EH (cell line): ENCODE results near the gene SYNE3.
"Not testable (repeated sequence)": the region's sequence is repeated elsewhere in the genome, so short reads cannot be mapped to it uniquely, and the experiment has no call there.

Experiments used
- DNase-seq: peaks from one replicate; pipeline ENCODE4 v3.0.0-alpha.2; 2015; ENCODE audit warnings: low read depth

SYNE3 gene

DNA sequence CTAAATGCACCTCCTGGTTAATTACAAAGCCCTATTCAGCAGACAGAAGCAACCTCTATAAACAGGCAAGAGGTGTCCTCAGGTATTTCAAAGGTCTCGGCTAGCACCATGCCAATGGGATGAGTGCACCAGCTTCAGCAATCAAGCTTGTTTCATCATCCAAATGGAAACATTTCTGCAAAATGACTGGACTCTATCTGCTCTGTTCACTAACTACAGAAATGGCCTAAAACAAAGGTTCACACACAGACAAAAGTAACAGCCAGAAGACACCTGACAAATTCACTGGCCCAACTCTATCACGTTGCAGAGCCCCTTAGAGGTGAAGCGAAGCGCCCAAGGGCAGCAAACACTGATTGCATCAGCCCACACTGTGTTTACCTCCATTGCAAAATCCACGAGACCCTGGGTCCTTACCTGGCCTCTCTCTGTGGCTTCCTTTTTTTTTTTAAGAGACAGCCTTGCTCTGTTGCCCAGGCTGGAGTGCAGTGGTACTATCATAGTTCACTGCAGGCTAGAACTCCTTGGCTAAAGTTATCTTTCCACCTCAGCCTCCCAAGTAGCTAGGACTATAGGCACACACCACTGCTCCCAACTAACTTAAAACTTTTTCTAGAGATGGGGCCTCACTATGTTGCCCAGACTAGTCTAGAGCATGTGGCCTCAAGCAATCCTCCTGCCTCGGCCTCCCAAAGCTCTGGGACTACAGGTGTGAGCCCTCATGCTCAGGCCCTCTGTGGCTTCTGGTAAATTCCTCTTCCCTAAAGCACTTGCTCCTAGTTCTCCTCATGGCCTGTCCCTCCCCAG, 8.5 kb upstream of the SYNE3 start:
- DNase-seq, result peak; percentile 46

DNA sequence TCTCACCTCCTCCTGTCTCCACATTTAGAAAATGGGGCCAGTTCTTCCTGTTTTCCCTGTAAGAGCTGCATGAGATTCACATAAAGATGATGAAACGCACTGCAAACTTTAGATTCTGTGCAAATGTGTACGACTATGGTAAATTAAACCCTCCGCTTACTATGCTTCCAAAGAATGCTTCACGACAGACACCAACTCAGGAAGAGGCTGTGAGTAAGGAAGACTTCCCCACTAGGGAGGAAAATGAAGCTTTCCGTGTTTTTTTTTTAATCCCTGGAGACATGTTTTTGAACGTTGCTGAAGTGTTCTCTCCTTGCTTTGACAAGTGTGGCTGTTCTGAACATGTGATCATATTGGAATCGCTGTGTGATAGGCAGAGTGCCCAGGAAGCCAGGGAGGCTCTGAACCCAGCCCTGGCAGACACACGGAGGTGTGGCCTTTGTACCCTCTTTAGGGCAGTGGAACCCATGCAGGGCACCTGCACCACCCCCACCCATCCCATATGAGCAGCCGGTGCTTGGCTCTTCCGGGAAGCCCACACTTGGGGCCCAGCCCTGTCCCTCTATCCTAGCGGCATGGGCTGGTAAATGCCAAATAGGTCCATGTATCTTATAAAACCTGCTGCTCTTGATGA, 7.5 kb upstream of the SYNE3 start:
- peak; percentile 86 for DNase-seq

DNA sequence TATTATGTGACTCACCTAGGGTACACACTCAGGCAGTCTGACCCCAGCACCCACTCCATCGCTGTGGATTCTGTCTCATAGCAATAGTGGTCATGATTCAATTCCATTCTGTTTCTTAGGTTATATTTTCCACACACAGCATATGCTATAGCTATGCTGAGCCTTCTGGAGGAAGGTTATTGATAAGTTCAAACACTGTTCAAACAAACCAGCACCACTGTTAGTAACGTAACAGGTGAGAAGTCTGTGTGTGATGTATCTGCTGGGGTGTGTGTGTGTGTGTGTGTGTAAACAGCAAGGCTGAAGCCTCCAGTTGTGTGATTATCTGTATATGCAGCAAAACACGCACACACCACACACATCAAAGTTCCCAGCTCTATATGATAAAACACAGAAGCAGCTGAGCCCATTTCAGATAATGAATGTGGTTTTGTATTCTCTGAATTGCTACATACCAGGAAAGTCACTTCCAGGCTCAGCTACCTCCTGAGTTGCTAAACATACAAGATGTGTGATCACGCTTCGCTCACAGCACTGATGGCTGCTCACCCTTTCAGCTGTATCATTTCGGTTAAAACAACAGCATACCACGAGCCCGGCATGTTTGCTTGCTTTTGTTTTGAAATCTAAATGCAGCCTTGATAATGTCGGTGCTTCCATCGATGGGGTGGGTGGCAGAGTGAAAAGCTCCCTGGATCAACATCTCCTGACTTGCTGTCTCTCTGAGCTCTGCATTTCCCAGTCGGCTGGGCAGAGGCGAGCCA, 6.8 kb upstream of the SYNE3 start:
- peak; percentile 41 for DNase-seq

DNA sequence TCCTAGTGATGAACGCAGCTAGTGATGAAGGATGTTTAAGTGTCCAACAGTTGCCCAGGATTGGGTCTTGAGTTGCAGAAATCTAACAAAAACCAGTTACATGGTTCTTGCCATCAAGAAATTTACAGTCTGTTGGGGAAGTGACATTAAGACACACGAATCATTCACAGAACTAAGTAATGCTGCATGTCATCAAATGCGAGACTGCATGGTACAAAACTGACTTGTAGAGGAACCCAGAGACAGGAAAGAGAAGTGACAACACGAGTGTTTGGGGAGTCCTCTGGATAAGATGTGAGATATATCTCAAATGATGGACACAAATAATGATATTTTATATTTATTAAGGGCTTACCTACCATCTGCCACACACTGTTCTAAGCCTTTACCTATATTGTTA, 6.1 kb upstream of the SYNE3 start:
- DNase-seq, result no peak

DNA sequence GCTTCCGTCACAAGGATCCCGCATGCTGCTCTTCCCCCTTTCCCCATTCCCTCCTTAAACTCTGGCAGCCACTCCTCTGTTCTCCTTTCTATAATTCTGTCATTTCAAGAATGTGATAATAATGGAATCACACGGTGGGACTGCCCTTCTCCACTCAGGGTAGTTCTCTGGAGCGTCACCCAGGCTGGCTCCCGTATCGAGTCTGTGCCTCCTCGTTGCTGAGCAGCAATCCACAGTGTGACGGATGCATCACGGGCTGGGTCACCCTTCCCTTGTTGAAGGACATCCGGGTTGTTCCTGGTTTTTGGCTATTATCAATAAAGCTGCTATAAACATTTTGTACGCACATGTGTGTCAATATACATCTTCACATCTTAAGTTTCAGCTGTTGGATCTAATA, 5.7 kb upstream of the SYNE3 start:
- no peak for DNase-seq

DNA sequence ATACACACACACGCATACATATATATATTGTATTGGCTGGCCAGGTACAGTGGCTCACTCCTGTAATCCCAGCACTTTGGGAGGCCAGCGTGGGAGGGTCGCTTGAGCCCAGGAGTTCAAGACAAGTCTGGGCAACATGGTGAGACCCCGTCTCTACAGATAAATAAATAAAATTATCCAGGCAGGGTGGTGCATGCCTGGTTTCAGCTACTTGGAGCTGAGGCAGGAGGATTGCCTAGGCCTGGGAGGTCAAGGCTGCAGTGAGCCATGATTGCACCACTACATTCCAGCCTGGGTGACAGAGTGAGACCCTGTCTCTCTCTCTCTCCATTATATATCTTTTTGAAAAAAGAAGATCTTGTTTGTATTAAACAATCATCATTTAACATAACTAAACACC, 4.6 kb upstream of the SYNE3 start:
- no peak for DNase-seq

DNA sequence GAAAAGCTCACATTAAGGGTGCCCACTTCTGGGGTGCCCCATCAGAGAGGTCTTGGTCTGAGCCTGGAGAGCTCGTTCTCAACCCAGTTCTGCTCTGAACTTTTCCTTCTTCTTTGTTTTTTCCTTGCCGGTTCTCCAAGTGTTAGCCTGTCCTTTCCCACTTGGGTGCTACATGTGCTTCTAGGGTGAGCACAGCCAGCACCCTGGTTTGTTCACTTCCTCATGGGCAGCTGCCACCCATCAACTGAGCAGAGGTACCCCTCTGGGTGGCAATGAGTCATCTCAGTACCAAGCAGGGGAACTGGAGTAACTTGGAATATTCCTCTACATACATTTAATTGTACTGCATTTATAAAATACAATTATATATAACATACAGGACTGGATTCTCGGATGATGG, 3.9 kb upstream of the SYNE3 start:
- DNase-seq, result no peak

DNA sequence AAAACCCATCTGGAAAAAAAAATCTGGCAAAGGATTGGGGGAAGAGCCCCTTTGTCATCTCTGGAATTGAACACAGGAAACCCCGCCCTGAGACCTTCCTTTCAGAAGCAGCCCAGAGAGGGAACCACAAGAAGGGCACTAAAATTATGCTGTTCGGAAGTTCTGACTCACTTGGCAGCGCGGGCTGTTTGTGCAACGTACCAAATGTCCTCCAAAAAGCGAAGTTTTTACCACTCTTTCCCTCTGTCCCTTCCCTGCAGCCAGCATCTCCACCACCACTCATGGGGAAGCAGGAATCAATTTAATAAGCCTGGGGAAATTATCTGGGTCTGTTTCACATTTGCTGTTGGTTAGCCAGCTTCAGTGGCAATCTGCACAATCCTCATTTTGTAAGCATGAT, 3.2 kb upstream of the SYNE3 start:
- peak; percentile 90 for DNase-seq

DNA sequence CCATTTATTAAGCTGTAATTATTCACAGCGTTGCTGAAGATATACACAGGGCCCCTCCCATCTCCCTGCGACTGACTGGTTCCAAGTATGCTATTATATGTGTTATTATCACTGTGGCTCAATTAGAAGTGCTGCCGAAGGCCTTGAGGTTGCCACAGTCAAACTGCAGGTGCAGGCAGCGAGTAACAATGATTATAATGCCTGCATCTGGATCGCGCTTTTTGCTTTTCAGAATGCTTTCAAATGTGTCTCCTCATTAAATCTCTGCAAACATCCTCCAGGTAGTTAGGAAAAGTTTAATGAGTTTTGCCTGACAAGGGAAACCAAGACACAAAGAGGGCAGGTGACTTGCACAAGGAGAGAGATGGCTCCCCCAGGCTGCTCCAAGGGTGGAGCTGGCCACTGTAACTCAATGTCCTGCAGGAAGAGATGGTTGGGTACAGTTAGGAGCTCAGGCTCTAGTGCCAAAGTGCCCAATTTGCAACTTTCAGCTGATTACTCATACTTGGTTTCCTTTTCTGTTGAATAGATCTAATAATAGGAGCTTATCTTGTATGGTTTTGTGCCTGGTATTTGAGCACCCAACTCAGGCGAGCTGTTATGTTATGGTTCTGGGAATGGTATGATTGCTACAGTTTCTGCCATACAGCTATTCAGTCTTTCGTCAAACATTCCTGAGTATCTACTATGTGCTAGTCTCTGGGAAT, 1.7 kb upstream of the SYNE3 start:
- peak; percentile 80 for DNase-seq

DNA sequence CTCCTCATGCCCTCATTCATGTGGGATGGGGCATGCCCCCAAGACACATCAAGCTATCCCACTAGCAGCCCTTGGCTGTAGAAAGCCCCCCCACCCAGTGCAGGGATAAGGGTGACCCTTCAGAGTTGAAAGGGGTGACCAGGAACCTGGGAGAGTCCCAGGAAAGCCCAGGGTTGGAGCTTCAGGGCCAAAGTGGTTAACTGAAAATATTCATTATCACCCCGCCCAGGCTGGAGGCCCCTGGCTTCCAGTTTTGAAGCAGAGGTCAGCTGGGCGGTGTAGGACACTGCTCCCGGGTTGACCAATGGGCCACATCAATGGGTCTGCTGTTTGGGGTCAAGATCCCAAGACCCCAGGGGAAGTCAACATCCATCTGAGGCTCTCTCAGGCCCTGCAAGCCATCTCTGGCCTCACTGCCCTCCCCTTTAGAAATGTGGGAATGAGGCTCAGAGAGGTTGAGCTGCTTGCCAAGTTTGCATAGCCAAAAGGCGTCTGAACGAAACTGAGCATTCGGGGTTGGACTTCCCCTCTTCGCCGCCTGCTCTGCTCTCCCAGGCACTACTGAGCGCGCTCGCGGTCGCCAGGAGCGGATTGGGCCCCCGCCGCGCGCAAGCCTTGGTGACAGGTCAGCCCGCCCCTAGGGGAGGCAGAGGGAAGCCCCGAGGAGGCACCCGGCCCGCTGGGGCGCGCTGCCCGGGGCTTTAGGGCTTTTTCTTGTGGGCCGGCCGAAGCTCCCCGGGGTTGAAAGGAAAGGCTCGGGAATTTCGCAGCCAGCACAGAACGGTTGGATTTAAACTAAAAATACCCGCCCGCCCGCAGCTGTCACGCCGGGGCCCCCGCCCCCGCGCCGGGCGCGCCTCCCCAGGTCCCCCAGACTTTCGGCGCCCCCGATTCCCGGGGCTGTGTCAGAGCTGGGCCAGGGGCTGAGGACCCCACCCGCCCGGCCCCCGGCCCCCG, 576 bp downstream of the SYNE3 start:
- peak; percentile 66 for DNase-seq

DNA sequence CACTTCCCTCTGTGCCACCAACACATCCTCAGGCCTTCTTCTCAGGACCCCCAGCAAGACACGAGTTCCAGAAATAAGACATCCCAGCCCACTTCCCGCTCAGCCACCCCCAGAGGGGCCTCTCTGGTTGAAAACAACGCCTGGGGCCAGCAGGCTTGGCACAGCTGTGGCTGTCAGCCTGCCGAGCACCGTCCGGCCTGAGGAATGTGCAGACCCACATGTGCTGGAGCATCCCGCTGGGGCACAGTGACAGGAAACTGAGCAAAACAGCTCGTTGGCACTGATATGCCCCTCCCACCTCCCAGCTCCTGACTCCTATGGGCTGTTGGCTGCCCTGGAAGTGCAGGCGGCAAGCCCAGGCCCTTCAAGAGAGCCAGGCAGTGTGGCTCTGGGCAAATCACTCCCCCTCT, 1.4 kb downstream of the SYNE3 start:
- peak; percentile 80 for DNase-seq

DNA sequence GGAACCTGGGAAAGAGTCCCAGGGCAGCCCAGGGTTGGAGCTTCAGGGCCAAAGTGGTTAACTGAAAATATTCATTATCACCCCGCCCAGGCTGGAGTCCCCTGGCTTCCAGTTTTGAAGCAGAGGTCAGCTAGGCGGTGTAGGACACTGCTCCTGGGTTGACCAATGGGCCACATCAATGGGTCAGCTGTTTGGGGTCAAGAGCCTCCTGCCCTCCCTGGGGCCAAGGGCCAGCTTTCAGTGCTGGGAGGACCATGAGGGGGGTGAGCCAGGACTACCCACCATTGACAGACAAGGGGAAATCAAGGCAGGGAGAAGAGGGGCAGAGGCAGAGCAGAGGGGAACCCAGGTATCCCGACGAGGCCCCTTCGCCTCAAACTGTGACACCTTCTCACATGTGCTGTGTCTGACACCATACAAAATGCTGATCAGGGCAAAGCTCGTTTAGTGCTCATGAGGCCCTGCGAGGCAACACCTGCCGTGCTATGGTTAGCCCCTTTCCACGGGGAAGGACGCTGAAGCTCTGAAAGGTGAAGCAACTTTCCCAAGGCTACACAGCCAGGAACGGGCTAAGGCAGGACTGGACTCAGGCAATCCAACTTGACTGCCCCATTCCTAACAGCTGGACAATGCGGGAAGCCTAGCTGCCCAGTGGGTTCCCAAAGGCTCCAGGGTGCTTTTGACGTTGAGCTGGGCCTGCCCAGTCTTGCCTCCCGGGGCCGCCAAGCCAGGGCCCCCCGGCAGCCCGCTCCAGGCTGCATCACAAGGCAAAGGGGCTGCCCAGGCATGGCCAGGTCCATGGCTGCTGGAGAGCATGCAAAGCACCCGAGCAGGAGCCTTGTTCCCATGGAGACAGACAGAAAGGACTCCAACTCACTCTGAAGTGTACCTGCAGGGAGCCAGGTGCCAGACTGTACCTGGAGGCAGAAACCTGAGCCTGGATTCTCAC, 2.0 kb downstream of the SYNE3 start:
- no peak for DNase-seq

DNA sequence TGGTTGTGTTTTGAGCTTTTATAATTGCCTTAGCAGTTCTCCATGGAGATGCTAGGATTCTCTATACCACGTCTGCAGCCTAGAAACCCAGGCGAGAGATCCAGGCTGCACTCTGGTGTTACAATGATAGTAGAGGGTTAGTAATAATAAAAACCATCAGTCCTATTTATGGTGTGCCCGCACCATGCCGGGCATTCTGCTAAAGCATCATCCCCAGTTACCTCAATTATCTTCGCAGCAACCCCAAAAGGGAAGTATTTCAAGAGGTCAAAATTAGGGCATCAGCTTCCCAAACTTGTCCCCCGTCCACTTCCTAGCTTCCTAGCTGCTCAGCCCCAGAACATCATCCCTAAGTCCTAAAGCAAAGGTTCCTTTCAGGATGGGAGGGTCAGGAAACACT, 3.2 kb downstream of the SYNE3 start:
- DNase-seq, result no peak

DNA sequence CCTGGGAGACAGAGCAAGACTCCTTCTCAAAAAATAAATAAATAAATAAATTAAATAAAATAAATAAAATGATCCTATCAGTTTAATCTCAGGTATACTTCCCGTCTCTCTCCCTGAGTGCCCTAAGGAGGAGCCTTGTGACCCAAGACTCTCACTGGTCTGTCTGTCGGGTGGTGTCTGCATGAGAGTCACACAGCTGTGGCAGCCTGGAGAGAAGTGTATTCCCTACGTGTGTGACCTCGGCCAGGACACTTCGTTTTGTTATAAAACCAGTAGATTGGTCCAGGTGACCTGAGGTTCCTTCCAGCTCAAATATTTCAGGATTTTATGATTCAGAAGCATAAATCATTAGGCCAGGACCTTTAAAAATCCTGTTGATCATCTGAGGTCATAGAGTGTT, 4.8 kb downstream of the SYNE3 start:
- no peak for DNase-seq

DNA sequence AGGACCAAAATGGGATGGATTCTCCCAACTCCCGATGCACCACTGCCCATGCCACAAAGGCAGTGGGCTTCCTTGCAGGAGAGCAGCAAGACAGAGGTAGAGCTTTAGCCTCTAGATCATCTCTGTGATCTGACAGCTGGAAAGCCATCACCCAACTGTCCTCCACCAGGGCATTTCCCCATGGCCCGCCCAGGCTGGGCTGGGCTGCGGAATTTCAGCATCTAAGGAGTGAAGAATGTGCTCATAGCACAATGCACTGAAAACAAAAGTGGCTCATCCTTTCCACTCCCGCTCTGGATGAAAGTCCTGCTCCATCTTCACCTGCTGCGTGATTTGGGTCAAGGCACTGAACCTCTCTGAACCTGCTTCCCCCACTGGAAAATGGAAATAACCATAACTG, 5.6 kb downstream of the SYNE3 start:
- DNase-seq, result no peak

DNA sequence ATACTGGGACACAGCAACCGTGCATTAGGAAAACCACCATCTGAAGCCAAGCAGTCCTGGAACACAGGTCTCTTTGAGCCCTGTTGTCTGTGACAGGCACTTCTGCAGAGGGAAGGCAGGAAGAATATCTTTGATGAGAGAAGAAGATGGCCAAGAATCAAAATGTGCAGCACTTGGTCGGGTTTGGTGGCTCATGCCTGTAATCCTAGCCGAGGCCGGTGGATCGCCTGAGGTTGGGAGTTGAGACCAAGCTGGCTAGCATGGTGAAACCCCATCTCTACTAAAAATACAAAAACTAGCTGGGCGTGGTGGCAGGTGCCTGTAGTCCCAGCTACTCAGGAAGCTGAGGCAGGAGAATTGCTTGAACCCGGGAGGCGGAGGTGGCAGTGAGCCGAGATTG, 6.1 kb downstream of the SYNE3 start:
- DNase-seq, result not testable (repeated sequence)

DNA sequence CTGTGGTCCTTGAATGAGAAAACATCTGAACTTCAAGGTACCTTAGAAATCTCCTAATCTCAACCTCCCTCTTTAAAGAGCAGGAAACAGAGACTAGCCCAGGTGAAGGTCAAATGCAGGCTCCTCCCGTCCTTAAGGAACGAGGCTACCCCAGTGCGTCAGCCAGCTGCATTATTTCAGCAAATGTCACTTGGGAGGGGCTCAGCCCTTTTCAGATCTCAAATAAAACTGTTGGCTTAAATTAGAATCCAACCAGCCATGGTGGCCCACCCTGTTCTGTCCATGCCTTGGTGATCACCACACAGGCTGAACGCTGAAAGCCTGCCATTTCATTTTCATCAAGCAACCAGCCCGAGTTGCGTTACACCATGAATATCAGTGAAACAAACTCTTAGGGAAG, 7.0 kb downstream of the SYNE3 start:
- no peak for DNase-seq

DNA sequence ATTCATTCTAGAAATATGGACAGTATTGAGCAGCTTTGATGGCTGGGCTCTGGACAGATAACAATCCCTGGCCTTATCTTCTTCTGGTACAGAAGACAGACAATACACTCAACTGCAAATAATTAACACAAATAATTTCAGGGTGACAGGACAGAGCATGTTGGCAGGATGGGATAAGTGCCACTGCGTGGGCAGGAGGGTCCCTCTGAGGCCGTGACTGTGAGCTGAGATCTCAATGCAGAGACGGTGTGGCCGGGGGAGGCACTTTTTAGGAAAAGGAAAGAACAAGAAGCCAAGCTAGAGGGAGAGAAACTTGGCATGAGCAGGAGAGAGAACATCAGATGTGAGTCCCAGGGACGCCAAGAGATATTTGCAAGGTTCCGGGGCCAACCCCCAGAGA, 8.1 kb downstream of the SYNE3 start:
- DNase-seq, result no peak

DNA sequence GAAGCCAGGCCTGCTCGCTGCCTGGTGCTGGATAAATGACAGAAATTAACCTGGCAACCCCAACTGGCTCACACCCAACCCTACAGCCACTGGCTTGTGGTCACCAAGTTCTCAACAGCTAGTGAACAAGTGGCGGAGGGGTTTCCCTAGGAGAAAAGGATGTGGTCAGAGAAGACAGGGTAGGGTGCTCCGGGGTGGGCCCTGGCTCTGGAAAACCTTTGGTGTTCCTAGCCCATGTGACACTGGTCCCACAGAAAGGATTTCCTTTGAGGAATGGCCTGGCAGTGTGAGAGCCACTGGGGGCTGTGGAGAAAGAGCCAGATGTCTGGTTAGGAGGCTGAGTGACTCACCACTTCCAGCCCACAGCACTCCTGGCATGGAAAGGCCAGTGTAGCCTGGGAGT, 8.7 kb downstream of the SYNE3 start:
- peak; percentile 89 for DNase-seq

DNA sequence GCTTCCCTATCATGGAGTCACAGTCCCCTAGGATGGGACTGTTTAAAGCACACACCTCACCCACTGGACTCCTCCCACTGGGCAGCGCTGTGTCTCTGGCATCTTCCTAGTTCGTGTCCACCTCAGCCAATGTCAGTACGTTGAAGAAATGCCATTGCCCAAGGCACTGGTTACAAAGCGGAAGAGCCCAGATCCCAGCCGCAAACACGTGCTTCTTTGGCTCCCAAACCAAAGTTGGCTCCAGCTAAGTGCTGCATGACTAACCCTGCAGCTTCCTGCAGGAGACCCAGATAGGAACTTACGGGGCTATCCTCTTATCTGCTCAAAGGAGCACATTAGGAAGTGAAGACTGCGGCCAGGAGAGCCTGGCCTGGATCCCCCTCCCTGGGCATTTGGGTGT, 9.3 kb downstream of the SYNE3 start:
- DNase-seq, result peak; percentile 98
